Hepatocyte (in vitro differentiated cells): ENCODE measurements around the gene VGLL4. TPM values are rescaled to one million over a fixed set of nuclear protein-coding genes. Genes with fewer than 3 reads are reported as not detected.

Experiments
- DNase-seq: peaks from one replicate; pipeline ENCODE4 v3.0.0-alpha.2; 2016; ENCODE audit warnings: low spot score
- H2AFZ ChIP-seq: fragments of 200-600 bp; sonication (generic); 2 replicates; pipeline ENCODE4 v1.6.0; 2016; ENCODE audit warnings: antibody characterized with exemption, mild to moderate bottlenecking
- H3K27ac ChIP-seq: fragments of 200-600 bp; sonication (generic); 2 replicates; pipeline ENCODE4 v1.5.1; 2016; ENCODE audit warnings: mild to moderate bottlenecking
- H3K27me3 ChIP-seq: fragments of 200-600 bp; sonication (generic); 2 replicates; pipeline ENCODE4 v1.6.1; 2016
- H3K36me3 ChIP-seq: fragments of 200-600 bp; sonication (generic); replicated peaks from 2 replicates; pipeline ENCODE4 v1.5.1; 2016; ENCODE audit warnings: low read depth; ENCODE audit not compliant: insufficient read depth
- H3K4me1 ChIP-seq: fragments of 200-600 bp; sonication (generic); 2 replicates; pipeline ENCODE4 v1.5.1; 2016; ENCODE audit warnings: mild to moderate bottlenecking, moderate library complexity; ENCODE audit not compliant: insufficient read depth
- H3K4me2 ChIP-seq: fragments of 200-600 bp; sonication (generic); 2 replicates; pipeline ENCODE4 v1.6.0; 2016
- H3K4me3 ChIP-seq: fragments of 200-600 bp; sonication (generic); 2 replicates; pipeline ENCODE4 v1.5.1; 2016; ENCODE audit warnings: mild to moderate bottlenecking
- H3K79me2 ChIP-seq: fragments of 200-600 bp; sonication (generic); 2 replicates; pipeline ENCODE4 v1.6.0; 2017; ENCODE audit warnings: mild to moderate bottlenecking
- H3K9me2 ChIP-seq: fragments of 200-600 bp; sonication (generic); replicated peaks from 2 replicates; pipeline ENCODE4 v1.6.0; 2017; ENCODE audit warnings: mild to moderate bottlenecking; ENCODE audit not compliant: insufficient read depth
- H3K9me3 ChIP-seq: fragments of 200-600 bp; sonication (generic); 2 replicates; pipeline ENCODE4 v1.5.1; 2016; ENCODE audit warnings: low read depth, mild to moderate bottlenecking
- H4K20me1 ChIP-seq: fragments of 200-600 bp; sonication (generic); 2 replicates; pipeline ENCODE4 v1.6.0; 2016; ENCODE audit warnings: mild to moderate bottlenecking; ENCODE audit not compliant: insufficient read depth, poor library complexity, severe bottlenecking
- CTCF ChIP-seq: fragments of 200-600 bp; sonication (generic); IDR thresholded peaks from 2 replicates; pipeline ENCODE4 v1.5.1; 2016; ENCODE audit warnings: antibody characterized with exemption, mild to moderate bottlenecking; ENCODE audit not compliant: poor library complexity
- EZH2 ChIP-seq: fragments of 200-600 bp; sonication (generic); IDR thresholded peaks from 2 replicates; pipeline ENCODE4 v1.6.1; 2016; ENCODE audit warnings: antibody characterized with exemption, mild to moderate bottlenecking, borderline replicate concordance
- EZH2phosphoT487 ChIP-seq: fragments of 200-600 bp; sonication (generic); IDR thresholded peaks from one replicate; pipeline ENCODE4 v1.6.1; 2018; ENCODE audit warnings: antibody characterized with exemption, mild to moderate bottlenecking, low read depth, moderate library complexity; ENCODE audit not compliant: unreplicated experiment, severe bottlenecking
- WGBS: methylation state at CpG from one replicate; pipeline ENCODE4 v1.1.6; 2016; ENCODE audit warnings: low lambda C conversion rate; ENCODE audit errors: missing lambda C conversion rate; 5-methylcytosine and 5-hydroxymethylcytosine counted together
- polyA plus RNA-seq: library from polyadenylated mRNA; unstranded; fragments of >200 nt; fragmentation: Nextera tagmentation; extraction: Ambion mirVana; gene quantifications from 2 replicates; pipeline ENCODE4 v1.2.1, GENCODE V29; 2016
- total RNA-seq: library from RNA; depleted of rRNA; stranded (reverse); fragments of >200 nt; gene quantifications from 2 replicates; pipeline ENCODE4 v1.2.3, GENCODE V29; 2014

The VGLL4 gene
- total and polyA plus RNA-seq, 2 experiments from 2014 or later = 57.9 to 109 TPM

- WGBS = 79% methylated on average over 9 of the region's 9 CpGs
- Histone ChIP-seq H3K9me3 (no peaks in the 10 kb centered on the region), H4K20me1 (peaks cover 98% of the 10 kb centered on the region), H3K79me2 (peaks cover 100% of the 10 kb centered on the region), H3K4me3 (no peak overlapping the region), H2AFZ (no peak overlapping the region), H3K4me1 (peaks cover 54% of the 10 kb centered on the region), H3K9me2 (no peaks in the 10 kb centered on the region), H3K36me3 (no peaks in the 10 kb centered on the region), H3K4me2 (peak overlapping the region; percentile 38), H3K27me3 (no peaks in the 10 kb centered on the region), H3K27ac (peak overlapping the region; percentile 55)
- DNase-seq = no peak
- TF ChIP-seq EZH2phosphoT487 = no peak
- TF ChIP-seq EZH2 = no peak
- TF ChIP-seq CTCF = no peak
Observed at GRCh38 chr3:11622586-11623550, 20.8 kb downstream of the VGLL4 start.

- TF ChIP-seq EZH2phosphoT487 (no peak), CTCF (no peak), EZH2 (no peak)
- no peaks in the 10 kb centered on the region for H3K36me3 ChIP-seq
- 93% methylated on average over 2 of the region's 2 CpGs for WGBS
- H3K9me3 ChIP-seq = no peaks in the 10 kb centered on the region
- H3K79me2 ChIP-seq = peaks cover 100% of the 10 kb centered on the region
- H3K27me3 ChIP-seq = no peaks in the 10 kb centered on the region
- H3K4me1 ChIP-seq = peaks cover 64% of the 10 kb centered on the region
- peaks cover 97% of the 10 kb centered on the region for H4K20me1 ChIP-seq
- no peak overlapping the region for H3K27ac ChIP-seq
- H3K4me2 ChIP-seq = no peak overlapping the region
- H2AFZ ChIP-seq = no peak overlapping the region
- H3K9me2 ChIP-seq = no peaks in the 10 kb centered on the region
- no peak overlapping the region for H3K4me3 ChIP-seq
- no peak for DNase-seq
Observed at GRCh38 chr3:11621077-11621476, 22.6 kb downstream of the VGLL4 start.

GRCh38 chr3:11619946-11620652 lies 23.6 kb downstream of the VGLL4 start:
- peaks cover 100% of the 10 kb centered on the region for H3K79me2 ChIP-seq
- H3K4me2 ChIP-seq = peak overlapping the region; percentile 8
- H3K27me3 ChIP-seq = no peaks in the 10 kb centered on the region
- no peaks in the 10 kb centered on the region for H3K36me3 ChIP-seq
- no peak overlapping the region for H2AFZ ChIP-seq
- TF ChIP-seq EZH2phosphoT487 = no peak
- TF ChIP-seq EZH2 = no peak
- TF ChIP-seq CTCF = no peak
- H3K27ac ChIP-seq = peak overlapping the region; percentile 41
- no peak overlapping the region for H3K4me3 ChIP-seq
- peaks cover 64% of the 10 kb centered on the region for H3K4me1 ChIP-seq
- no peaks in the 10 kb centered on the region for H3K9me2 ChIP-seq
- no peaks in the 10 kb centered on the region for H3K9me3 ChIP-seq
- 55% methylated on average over 11 of the region's 11 CpGs for WGBS
- DNase-seq = no peak
- peaks cover 97% of the 10 kb centered on the region for H4K20me1 ChIP-seq
